ENCODE measurements around the gene LCN12. TPM values are rescaled to one million over a fixed set of nuclear protein-coding genes. Genes with fewer than 3 reads are reported as not detected.

Gene LCN12
- total RNA-seq, 2 experiments from 2014 or later = 1.3 to 2.1 TPM

DNA sequence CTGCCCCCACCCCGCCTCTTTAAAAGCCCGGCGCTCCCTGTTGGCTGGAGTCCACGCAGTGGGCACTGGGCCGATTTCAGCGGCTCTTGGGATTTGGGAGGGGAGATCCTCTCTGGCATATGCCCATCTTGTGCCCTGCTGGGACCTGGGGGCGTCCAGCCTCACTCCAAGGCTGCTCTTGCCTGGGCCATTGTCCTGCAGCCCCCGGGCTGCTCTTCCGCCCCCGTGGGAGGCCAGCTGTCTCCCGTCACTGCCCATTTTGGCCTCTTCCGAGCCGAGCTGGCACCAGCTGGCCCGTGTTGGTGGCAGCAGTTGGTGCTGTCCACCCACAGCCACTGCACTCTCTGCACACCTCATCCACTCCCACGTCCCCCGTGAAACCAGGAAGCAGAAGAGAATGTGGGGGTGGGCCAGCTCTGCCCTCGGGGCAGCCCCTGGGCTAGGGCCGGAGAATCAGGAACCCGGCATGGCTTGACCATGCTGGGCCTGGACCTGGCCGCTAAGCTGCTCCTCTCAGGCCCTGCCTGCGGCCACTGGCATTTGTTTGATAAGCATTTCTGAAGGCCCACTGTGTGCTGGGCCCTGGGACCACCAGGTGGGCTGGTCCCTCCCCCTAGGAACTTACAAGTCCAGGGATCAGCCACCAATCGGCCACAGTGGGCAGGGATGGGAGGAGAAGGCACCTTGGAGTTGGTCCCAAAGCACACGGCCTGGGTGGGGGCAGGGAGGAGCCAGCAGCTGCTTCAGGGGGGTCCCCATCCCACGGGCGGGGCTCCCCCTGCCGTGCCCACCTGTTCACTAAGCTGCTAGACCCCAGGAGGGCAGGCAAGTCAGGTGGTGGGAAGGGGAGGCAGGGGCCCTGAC lies 4.8 kb upstream of the LCN12 start:
- ChIA-PET CTCF (interaction anchor here (0.8 to 5.3 kb wide), 24 partner anchors 12 to 160 kb away, joined by 3 to 82 read pairs (median 4); partner anchors contain the start of genes ABCA2, AJM1, CLIC3 and PAXX), POLR2A (interaction anchor here (1.8 to 2.2 kb wide), 3 partner anchors 14 to 88 kb away, joined by 3 to 8 read pairs (median 7); no protein-coding TSS in a partner anchor)
- DNase-seq (no peak), ATAC-seq (no peak)
- Mint-ChIP-seq H3K27me3 (no peaks in the 10 kb centered on the region), H3K27ac (no peak overlapping the region), H3K4me1 (ENCODE audit: low read depth) (peaks cover 15% of the 10 kb centered on the region), H3K9me3 (no peaks in the 10 kb centered on the region), H3K36me3 (ENCODE audit: low read depth) (peaks cover 8% of the 10 kb centered on the region), H3K4me3 (no peak overlapping the region)
- no peak for TF ChIP-seq CTCF (IDR thresholded peaks at IDR 0.05)
- intact Hi-C loops (cut with micrococcal nuclease) = no loop called here

GRCh38 chr9:136947955-136948510 lies 4.0 kb upstream of the LCN12 start:
- no peaks in the 10 kb centered on the region for H3K9me3 Mint-ChIP-seq
- H3K27me3 Mint-ChIP-seq = no peaks in the 10 kb centered on the region
- ChIA-PET CTCF (interaction anchor here (0.6 to 5.3 kb wide), 27 partner anchors 12 to 288 kb away, joined by 3 to 82 read pairs (median 3); partner anchors contain the start of genes ABCA2, CLIC3, PAXX and SAPCD2), POLR2A (interaction anchor here (0.9 to 2.2 kb wide), 4 partner anchors 10 to 87 kb away, joined by 3 to 8 read pairs (median 5); no protein-coding TSS in a partner anchor)
- peak; percentile 48 for TF ChIP-seq CTCF (IDR thresholded peaks at IDR 0.05)
- H3K4me3 Mint-ChIP-seq = peak overlapping the region; percentile 35
- DNase-seq (peak; percentile 50), ATAC-seq (no peak)
- H3K36me3 Mint-ChIP-seq (ENCODE audit: low read depth) = peaks cover 3% of the 10 kb centered on the region
- peaks cover 14% of the 10 kb centered on the region for H3K4me1 Mint-ChIP-seq (ENCODE audit: low read depth)
- H3K27ac Mint-ChIP-seq = no peak overlapping the region
- intact Hi-C loops (cut with micrococcal nuclease) = no loop called here

DNA sequence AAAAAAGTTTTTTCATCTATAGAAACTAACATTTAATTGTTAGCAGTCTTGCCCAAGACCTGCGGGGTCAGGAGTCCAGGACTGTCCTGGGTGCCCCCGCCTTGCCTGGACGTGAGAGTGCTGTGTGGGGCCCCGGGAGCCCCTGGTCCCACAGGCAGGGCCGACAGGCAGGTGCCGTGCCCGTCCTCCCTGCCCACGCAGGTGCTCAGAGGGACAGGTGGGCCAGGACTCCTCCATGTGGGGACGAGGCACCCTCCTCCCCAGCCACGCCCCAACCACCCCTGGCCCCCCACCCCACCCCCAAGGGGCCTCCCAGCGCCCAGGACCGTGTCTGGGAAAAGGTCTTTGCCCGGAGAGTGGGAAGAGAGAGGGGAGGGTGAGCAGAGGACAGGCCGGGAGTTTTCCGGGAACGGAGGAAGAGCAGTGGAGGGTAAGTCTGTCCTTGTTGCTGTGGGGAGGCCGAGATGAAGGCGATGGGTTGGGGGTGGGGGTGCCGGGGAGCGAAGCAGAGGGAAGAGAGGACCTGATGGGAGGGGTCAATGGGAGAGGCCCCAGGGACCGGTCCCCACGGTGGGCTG lies 2.7 kb upstream of the LCN12 start:
- ChIA-PET CTCF (interaction anchor here (0.6 to 3.5 kb wide), 2 partner anchors 14 to 80 kb away, joined by 3 to 23 read pairs; partner anchors contain the start of gene ABCA2), POLR2A (interaction anchor here (1.5 to 1.8 kb wide), 2 partner anchors 43 to 53 kb away, joined by 3 read pairs; partner anchors contain the start of gene PAXX)
- no peak for TF ChIP-seq CTCF (IDR thresholded peaks at IDR 0.05)
- Mint-ChIP-seq H3K9me3 (no peaks in the 10 kb centered on the region), H3K27me3 (no peaks in the 10 kb centered on the region), H3K4me1 (ENCODE audit: low read depth) (peaks cover 10% of the 10 kb centered on the region), H3K4me3 (peak overlapping the region; percentile 82), H3K27ac (peak overlapping the region; percentile 83), H3K36me3 (ENCODE audit: low read depth) (no peaks in the 10 kb centered on the region)
- DNase-seq = no peak
- intact Hi-C loops (cut with micrococcal nuclease) = no loop called here
- ATAC-seq = no peak

GRCh38 chr9:136949817-136950655 lies 2.0 kb upstream of the LCN12 start:
- H3K4me1 Mint-ChIP-seq (ENCODE audit: low read depth) = peaks cover 6% of the 10 kb centered on the region
- intact Hi-C loops (cut with micrococcal nuclease) = no loop called here
- H3K9me3 Mint-ChIP-seq = no peaks in the 10 kb centered on the region
- H3K27me3 Mint-ChIP-seq = no peaks in the 10 kb centered on the region
- peak overlapping the region; percentile 82 for H3K4me3 Mint-ChIP-seq
- ChIA-PET POLR2A (interaction anchor here (1.5 kb wide), 1 partner anchor 42 kb away, joined by 3 read pairs; the partner anchor contains the start of gene PAXX), CTCF (interaction anchor here (0.6 to 3.5 kb wide), 3 partner anchors 15 to 85 kb away, joined by 3 to 23 read pairs (median 6); partner anchors contain the start of gene ABCA2)
- peak; percentile 97 for ATAC-seq
- no peaks in the 10 kb centered on the region for H3K36me3 Mint-ChIP-seq (ENCODE audit: low read depth)
- DNase-seq = peak; percentile 99
- H3K27ac Mint-ChIP-seq = peak overlapping the region; percentile 83
- TF ChIP-seq CTCF (IDR thresholded peaks at IDR 0.05) = peak; percentile 37
